Activated T-helper 17 cell treated with anti-CD3 and anti-CD28 coated beads, Interleukin-2, amount 50 U/mL, for 72 hours (primary cell): Measurements from ENCODE around the gene MAGEA2B. TPM values are rescaled to one million over a fixed set of nuclear protein-coding genes. Genes with fewer than 3 reads are reported as not detected.
"Not testable (repeated sequence)": the region's sequence is repeated elsewhere in the genome, so short reads cannot be mapped to it uniquely, and the experiment has no call there.

ENCODE experiments used
- ATAC-seq: fragments of 150-1000 bp; cut with Tn5 transposase; replicated peaks from 2 replicates; pipeline ENCODE4 v1.10.0; 2021; ENCODE audit warnings: mild to moderate bottlenecking, moderate library complexity
- H3K27ac Mint-ChIP-seq: one replicate; pipeline ENCODE4 v1.8.0; 2022; ENCODE audit warnings: mixed read lengths
- H3K27me3 Mint-ChIP-seq: one replicate; pipeline ENCODE4 v1.8.0; 2022; ENCODE audit warnings: mixed read lengths
- H3K36me3 Mint-ChIP-seq: one replicate; pipeline ENCODE4 v1.8.0; 2022; ENCODE audit warnings: low read depth, mild to moderate bottlenecking, mixed read lengths
- H3K4me1 Mint-ChIP-seq: one replicate; pipeline ENCODE4 v1.8.0; 2022; ENCODE audit warnings: mixed read lengths
- H3K4me3 Mint-ChIP-seq: one replicate; pipeline ENCODE4 v1.8.0; 2022; ENCODE audit warnings: mild to moderate bottlenecking, mixed read lengths
- H3K9me3 Mint-ChIP-seq: one replicate; pipeline ENCODE4 v1.8.0; 2022; ENCODE audit warnings: mixed read lengths
- total RNA-seq, 2 donors: library from RNA; stranded (reverse); gene quantifications; one replicate each; pipeline ENCODE4 v1.2.3, GENCODE V29; 2022

Gene MAGEA2B
- total RNA-seq, 2 donors from 2014 or later: not detected

GRCh38 chrX:152735860-152736511, 21.6 kb downstream of the MAGEA2B start:
- no peak overlapping the region for H3K4me3 Mint-ChIP-seq
- no peaks in the 10 kb centered on the region for H3K4me1 Mint-ChIP-seq
- no peaks in the 10 kb centered on the region for H3K9me3 Mint-ChIP-seq
- no peak overlapping the region for H3K27ac Mint-ChIP-seq
- no peak for ATAC-seq
- H3K36me3 Mint-ChIP-seq: no peaks in the 10 kb centered on the region
- no peaks in the 10 kb centered on the region for H3K27me3 Mint-ChIP-seq

GRCh38 chrX:152736528-152736927, 22.1 kb downstream of the MAGEA2B start:
- not testable (repeated sequence) for H3K27ac Mint-ChIP-seq, H3K9me3 Mint-ChIP-seq, H3K4me3 Mint-ChIP-seq, H3K4me1 Mint-ChIP-seq, ATAC-seq, H3K27me3 Mint-ChIP-seq, H3K36me3 Mint-ChIP-seq

GRCh38 chrX:152738560-152738959, 24.1 kb downstream of the MAGEA2B start:
- Mint-ChIP-seq H3K4me1 (no peaks in the 10 kb centered on the region), H3K27ac (no peak overlapping the region), H3K4me3 (no peak overlapping the region), H3K9me3 (no peaks in the 10 kb centered on the region), H3K36me3 (no peaks in the 10 kb centered on the region), H3K27me3 (no peaks in the 10 kb centered on the region)
- ATAC-seq: no peak

- not testable (repeated sequence) for H3K4me3 Mint-ChIP-seq, H3K36me3 Mint-ChIP-seq, H3K4me1 Mint-ChIP-seq, H3K9me3 Mint-ChIP-seq, ATAC-seq, H3K27me3 Mint-ChIP-seq, H3K27ac Mint-ChIP-seq
Measured at GRCh38 chrX:152753686-152754650, 39.5 kb downstream of the MAGEA2B start, which contains the start of gene MAGEA2. Gene MAGEA2, minus strand, starts transcription at chrX:152753842. Its CDS starts 2,479 bp downstream, at chrX:152751363.

- not testable (repeated sequence) for H3K36me3 Mint-ChIP-seq, H3K27me3 Mint-ChIP-seq, H3K9me3 Mint-ChIP-seq, H3K4me1 Mint-ChIP-seq, H3K27ac Mint-ChIP-seq, H3K4me3 Mint-ChIP-seq, ATAC-seq
Measured at GRCh38 chrX:152754871-152755270, 40.4 kb downstream of the MAGEA2B start.

- H3K4me3 Mint-ChIP-seq, H3K4me1 Mint-ChIP-seq, H3K27ac Mint-ChIP-seq, ATAC-seq, H3K9me3 Mint-ChIP-seq, H3K36me3 Mint-ChIP-seq, H3K27me3 Mint-ChIP-seq: not testable (repeated sequence)
Measured at GRCh38 chrX:152758918-152759317, 44.5 kb downstream of the MAGEA2B start, which contains the start of gene CSAG3. Gene CSAG3, plus strand, starts transcription at chrX:152759218.

GRCh38 chrX:152759544-152759943, 45.1 kb downstream of the MAGEA2B start:
- ATAC-seq, H3K27ac Mint-ChIP-seq, H3K9me3 Mint-ChIP-seq, H3K4me3 Mint-ChIP-seq, H3K27me3 Mint-ChIP-seq, H3K36me3 Mint-ChIP-seq, H3K4me1 Mint-ChIP-seq: not testable (repeated sequence)

GRCh38 chrX:152761582-152761981, 47.2 kb downstream of the MAGEA2B start:
- not testable (repeated sequence) for ATAC-seq

GRCh38 chrX:152766562-152766961, 52.1 kb downstream of the MAGEA2B start:
- H3K36me3 Mint-ChIP-seq, H3K9me3 Mint-ChIP-seq, H3K27me3 Mint-ChIP-seq, H3K4me3 Mint-ChIP-seq, ATAC-seq, H3K27ac Mint-ChIP-seq, H3K4me1 Mint-ChIP-seq: not testable (repeated sequence)

More at GRCh38 chrX:152761582-152761981, 47.2 kb downstream of the MAGEA2B start:
- H3K27ac Mint-ChIP-seq, H3K4me3 Mint-ChIP-seq, H3K27me3 Mint-ChIP-seq, H3K9me3 Mint-ChIP-seq, H3K4me1 Mint-ChIP-seq, H3K36me3 Mint-ChIP-seq: not testable (repeated sequence)

Other genes with a start within 250 kb of the MAGEA2B start
- gene GABRQ, start 76.7 kb upstream of the MAGEA2B start, total RNA-seq: under 1 TPM in 1 of 2 donors, not detected in 1; 0.05 TPM
- gene MAGEA3, start 15.8 kb upstream of the MAGEA2B start, total RNA-seq: not detected
- not detected for gene CSAG2, start 5.4 kb upstream of the MAGEA2B start, total RNA-seq
- not detected for gene CSAG1, start 19.1 kb downstream of the MAGEA2B start, total RNA-seq
- gene MAGEA12, start 19.1 kb downstream of the MAGEA2B start, total RNA-seq: not detected
- not detected for gene MAGEA2, start 39.2 kb downstream of the MAGEA2B start, total RNA-seq
- under 1 TPM in 1 of 2 donors, not detected in 1; 0.32 TPM for gene CSAG3, start 44.6 kb downstream of the MAGEA2B start, total RNA-seq
- gene MAGEA6, start 55.1 kb downstream of the MAGEA2B start, total RNA-seq: not detected
- gene CETN2, start 116.1 kb downstream of the MAGEA2B start, total RNA-seq: 1 to 10 TPM; 5.2 to 7.0 TPM
- gene NSDHL, start 116.4 kb downstream of the MAGEA2B start, total RNA-seq: 10 to 100 TPM; 12.2 to 20.2 TPM
- gene ZNF185, start 183.4 kb downstream of the MAGEA2B start, total RNA-seq: 1 to 10 TPM; 2.3 TPM